ENCODE data around the gene PAX7.

The PAX7 gene

DNA sequence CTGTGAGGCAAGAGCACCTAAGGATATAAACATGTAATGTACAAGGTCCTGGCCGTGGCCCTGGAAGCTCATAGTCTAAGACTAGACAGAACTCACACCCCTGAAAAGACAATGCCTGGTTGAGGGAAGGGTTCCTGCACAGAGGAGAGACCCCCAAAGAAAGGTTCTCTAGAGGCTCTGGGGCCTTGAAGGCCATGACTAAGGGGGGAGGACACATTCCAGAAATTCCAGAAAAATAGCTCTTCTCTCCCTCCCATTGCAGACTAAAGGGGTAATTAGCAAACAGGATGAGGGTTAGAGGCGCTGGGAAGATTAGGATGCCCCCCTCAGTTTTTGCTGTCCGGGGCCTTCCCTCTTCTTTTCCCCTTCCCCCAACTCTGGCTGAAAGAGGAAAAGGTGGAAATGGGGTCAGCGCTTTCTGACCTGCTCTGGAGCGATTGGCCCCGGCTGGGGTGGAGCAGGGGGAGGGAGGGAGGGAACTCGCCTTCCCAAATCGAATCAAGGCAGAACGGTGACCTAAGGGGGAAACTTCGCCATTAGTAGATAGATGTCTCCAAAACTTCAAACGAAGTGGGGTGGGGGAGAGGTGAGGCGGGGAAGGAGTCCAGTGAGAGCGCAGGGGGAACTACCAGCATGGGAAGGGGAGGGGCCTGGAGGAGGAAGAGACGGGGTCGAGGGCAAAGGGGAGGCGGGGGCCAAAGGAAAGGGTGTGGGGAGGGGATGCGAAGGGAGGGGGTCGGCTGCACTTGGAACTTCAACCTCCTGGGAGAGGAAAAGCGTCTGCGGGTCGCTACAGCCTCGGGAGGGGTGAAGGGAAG lies 11.8 kb downstream of the PAX7 start:
- no peak for DNase-seq

DNA sequence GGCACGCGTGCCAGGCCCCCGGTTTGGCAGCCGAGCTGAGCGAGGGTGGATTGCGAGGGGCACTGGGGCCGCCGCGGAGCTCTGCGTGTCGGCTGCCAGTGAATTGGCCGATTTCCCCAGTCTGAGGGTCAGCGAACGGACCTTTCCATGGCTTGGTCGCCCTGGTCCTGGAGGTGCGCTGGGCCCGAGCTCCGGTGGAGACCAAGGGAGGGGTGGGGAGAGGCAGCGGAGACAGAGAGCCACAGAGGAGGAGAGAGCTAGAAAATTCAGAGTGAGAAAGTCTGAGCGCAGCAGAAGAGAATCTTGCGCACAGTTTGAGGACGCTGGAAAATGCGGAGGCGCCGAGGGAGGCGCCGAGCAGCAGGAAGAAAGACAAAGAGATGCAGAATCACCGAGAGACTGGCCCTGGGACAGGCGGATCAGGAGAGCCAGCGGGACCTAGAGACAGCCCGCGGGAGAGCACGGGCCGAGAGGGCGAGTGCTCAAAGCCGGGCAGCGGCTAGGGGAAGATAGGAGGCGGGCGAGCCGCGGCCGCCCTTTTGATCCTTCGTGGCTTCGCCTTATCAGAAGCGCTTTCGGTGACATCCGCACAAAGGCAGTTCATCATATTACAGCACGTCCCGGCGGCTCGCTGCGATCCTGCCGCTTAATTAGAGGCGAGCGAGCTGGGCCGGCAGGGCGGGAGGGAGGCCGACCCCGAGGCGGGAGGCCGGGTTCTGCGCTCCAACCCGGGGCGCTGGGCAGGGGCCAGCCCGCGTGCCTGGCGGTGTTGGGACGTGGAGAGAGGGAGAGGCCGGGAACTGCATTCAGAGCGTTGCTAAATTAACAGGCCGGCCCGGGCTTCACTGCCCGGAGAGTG lies 12.7 kb downstream of the PAX7 start:
- DNase-seq, result no peak

DNA sequence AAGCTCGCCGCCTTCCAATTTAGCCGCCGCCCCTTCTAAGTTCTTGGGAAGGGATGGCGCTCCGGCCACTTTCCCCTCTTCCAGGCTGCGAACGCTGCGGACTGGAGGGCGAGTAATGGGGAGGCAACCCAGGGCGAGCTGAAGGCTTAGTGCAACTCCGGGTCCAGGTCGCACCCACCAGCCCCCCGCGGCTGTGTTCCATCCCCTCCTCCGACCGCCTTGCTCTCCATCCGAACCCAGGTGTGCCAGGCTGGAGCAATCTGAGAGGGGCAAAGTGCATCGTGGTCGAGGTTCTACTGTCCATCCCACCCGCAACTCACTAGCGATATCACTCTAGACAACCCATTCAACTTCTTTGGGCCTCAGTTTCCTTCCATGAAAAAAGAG lies 13.4 kb downstream of the PAX7 start:
- no peak for DNase-seq

DNA sequence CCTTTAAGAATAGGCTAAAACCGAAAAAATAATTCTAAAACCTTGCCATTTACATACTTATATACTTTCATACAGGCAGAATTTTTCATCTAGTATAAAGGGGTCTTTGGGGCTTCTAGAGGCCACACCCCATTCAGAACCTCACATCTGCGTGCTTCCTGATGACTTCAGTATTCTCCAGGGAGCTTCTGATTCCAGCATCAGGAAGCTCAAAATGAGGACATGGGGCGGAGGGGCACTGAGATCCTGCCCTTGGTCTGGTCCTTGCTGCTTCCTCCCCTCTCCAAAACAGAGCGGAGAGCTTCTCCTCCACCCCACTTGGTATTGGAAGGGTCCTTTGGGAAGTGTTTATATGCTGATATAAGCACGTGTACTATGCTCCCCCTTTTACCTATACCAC lies 13.8 kb downstream of the PAX7 start:
- no peak for DNase-seq

DNA sequence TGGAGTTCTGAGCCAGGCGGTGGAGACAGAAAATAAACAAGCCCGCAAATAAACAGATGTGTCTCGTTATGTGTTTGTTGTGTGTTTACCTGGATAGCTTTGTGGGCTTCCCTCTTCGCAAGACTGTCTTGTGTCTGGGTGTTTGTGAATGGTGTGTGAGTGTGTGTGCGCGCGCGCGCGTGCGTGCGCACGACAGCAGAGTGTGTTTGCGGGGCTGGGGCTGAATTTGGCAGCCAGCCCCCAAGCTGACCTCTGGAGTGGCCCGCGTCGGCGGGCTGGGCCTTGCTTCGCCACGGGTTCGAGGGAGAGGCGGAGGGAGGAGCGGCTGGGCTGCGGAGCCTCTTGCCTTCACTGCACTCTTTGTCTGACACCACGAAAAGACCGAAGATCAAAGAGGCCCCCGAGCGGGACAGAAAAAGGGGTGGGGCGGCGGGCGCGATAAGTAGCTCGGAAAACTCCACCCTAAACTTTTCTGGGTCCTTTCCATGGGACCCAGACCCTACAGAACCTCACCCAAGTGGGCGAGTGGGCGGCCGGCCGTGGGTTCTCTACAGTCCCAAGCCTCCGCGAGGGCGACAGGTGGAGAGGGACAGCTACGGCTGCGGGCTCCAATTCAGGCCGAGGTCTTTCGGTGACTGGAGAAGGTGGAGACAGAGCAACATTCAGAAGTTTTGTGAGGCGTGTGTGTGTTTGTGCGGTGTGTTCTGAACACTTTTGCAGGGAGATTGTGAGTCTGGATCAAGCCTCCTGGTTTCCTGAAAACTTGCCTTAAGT lies 14.5 kb downstream of the PAX7 start:
- DNase-seq, result no peak

DNA sequence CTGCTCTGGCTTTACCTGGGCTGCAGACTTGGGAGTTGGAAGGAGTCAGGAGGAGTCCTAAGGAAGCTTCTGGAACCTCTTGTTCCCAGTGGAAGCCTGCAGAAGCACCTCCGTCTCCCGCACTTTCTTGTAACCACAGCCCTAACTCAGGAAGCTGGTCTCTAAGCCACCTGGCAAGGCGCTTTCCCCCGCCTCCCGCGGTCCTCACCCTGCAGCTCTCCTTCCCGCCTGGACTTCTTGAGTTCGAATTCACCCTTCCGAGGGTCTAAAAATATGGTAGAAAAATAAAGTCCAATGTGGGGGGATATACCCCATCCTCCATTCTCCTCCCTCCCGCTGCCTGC lies 15.1 kb downstream of the PAX7 start:
- no peak for DNase-seq

DNA sequence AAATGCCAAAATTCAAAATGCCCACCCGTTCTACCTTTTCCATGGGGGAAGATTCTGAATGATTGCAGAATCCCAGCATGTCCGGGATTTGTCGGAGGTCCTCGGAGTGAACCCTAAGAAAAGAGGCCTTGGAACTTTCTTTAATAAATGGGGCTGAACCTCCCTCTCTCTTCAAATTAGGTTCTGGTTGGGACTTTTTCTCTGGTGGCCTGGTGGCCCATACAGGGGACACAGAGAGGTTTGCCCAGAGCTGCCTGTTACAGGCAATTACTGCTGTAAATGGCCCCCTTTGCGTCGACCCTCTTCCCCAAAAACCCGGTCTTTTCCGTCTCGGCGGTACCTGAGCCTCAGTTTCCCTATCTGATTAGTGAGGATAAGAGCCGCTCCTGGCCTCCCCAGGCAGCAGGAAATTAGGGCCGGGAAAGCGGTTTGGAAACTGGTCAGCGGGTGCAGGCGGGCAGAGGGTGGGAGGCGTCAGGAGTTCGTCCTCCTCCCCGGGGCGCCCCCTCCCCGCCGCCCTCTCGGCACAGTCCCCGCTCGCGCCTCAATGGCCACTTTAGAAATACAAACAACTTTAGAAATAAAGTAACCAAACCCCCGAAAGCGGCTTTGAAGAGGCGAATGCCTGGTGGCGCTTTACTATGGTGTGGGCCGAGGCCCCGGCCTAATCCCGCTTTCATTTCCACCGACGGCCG lies 15.6 kb downstream of the PAX7 start:
- DNase-seq, result no peak

DNA sequence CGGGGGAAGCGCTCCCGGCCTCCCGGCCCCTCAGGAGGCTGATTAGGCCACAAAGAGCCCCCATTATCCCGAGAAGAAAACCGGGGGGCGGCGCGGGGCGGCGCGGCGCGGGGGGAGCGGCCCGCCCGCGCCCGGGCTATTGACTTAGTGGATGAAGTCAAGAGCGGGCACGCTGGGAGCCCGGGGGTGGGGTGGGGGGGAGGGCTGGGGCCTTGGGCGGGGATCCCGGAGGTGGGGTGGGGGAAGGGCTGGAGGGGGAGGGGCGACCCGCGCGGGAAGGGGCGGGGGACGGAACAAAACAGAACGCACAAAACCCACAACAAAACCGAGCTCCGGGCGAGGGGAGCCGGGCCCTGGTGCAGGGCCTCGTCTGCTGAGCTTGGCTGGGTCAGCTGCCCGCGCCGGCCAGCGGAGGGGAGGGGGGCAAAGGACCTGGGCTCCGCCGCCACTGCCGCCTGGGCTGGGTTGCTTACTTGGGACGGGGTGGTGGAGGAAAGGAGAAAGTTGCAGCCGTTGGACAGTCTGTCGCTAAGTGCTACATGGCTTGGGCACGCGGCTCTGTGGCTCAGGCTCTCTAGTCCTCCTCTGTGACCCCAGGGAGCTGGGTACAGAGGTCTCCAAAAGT lies 16.3 kb downstream of the PAX7 start:
- DNase-seq, result no peak

DNA sequence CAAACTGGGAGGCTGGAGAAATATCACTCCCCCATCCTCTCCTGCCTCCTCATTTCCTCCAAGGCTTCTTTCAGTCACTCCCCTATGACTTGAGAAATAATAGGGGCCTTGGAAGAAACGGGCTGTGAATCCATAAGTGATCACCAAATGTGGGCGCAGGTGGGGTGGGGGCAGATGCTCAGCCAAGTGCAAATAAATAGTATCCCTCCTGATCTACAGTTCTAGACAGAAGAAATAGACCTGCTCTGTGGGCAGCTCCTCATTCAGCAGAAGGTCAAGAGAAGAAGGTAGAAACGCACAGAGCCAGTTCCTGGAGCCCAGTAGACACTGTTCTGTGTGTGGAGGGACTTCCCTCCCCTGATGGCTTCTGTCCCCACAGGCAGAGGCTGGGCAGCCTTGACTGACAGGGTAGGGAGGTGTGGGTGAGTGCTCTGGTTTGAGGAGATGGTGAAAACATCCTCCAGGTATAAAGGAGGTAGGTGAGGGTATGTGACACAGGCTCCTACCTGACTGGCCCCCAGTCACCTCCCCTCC lies 17.1 kb downstream of the PAX7 start:
- no peak for DNase-seq

DNA sequence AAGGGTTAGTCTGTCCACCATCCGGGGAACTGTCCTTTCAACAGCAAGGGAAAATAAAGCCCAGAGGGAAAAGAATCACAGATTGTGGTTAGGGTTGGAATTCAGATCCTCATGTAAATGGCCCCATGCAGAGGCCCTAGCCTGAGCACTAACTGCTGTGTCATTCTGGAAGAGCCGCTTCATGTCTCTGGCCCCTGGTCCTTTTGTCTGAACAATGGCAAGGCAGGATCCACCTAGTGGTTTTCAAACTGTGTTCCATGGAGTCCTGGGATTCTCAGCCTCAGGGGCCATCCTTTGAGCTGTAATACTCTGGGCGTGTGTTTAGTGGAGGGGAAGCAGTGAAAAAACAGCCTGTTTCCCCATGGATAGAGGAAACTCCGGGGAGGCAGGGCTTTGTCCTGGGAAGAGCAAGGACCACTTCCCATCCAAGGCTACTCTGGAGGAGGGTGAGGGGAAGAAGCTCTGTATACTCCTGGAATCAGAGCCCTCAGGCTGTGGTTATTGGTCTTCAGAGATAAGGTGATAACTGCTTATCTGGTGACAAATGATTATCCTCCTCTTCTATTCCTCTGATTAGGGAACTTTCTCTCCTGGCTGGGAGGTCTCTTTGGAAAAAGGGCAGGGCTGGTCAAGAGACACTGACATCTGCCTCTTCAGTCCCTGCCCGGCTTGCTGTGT lies 19.2 kb downstream of the PAX7 start:
- no peak for DNase-seq

DNA sequence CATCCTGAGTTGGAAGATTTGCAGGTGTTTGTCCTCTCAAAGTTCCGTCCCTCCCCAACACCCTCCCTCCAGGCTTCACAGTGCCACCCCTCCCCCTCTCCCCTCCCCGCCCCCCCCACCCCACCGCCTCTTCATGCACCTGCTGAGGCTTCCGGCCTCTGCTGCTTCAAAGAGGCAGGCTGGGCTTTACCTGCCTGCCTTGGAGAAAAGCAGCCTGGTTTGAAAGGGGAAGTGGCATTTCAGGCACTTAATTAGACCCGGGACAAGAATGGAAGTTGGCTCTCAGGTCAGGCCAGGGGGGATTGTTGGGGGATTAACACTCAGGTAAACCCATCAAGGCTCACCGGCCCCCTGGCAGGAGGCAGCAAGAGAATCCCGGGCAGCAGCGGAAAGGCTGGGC lies 21.1 kb downstream of the PAX7 start:
- no peak for DNase-seq

DNA sequence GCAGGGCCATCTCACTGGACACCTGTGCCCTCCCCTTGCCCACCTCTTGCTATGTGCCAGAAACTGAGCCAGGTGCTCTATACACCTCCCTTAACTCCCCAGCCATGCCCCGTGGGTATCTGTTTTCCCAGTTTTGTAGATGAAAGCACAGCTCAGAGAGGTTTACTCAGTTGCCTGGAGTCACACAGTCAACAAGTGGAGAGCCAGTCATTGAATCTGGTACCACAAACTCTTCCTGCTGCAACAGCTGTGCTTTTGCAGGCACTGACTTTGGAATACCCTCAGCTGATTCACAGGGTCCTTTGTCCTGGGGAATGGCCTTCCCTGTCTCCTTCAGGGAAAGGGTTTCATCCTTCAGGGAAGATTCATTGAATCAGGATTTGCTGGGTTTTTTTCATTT lies 22.1 kb downstream of the PAX7 start:
- no peak for DNase-seq

DNA sequence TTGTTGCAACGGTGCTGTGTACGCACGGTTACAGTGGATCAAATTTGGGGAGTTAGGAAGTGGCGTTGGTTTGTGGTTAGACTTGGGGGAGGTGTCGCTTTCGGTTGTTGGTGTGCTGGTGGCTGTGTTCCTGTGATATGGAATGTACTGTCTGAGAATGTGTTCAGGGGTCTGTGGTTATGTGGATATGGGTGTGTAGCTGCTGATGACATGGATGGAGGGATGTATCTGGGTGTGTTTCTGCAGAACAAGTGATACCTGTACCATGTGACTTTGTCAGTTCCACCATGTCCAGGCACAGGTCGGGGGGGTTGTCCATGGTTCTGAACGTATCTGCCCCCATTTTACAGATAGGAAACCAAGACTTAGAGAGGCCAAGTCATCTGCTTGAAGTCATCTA lies 22.7 kb downstream of the PAX7 start:
- no peak for DNase-seq

DNA sequence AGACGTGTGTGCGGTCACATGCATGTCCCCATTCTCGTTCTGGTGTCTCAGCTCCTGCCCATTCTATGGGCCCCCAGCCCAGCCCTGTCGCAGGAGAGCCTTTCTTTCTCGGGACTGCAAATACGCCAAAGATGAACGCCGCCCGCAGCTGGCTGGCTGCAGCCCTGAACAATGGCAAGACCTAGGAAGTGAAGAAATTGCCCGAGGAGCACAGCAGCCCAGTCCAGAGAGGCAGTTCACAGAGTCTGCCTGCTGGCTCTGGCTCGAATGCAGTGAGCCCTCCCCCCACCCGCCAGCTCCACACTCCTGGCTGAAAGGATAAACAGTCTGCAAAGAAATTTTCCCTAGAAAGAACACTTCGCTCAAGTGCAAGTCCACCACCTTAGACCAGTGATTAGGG lies 23.3 kb downstream of the PAX7 start:
- DNase-seq, result no peak

DNA sequence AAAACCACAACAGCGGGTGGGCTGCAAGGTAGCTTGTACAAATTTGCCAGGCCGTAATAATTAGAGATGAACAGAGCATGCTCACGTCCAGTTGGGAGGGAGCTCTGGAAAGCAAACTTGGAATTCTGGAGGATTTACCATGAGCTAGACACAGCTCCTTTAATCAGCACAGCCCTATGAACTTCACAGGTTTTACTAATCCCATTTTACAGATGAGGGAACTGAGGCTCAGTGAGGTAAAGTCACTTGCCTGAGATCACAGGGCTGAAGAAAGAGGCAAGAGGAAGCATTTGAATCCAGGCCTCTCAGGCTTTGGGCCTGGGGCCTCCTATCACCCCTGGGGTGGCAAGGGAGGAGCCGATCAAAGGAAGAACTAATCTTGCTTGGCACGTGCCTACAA lies 24.0 kb downstream of the PAX7 start:
- DNase-seq, result no peak

DNA sequence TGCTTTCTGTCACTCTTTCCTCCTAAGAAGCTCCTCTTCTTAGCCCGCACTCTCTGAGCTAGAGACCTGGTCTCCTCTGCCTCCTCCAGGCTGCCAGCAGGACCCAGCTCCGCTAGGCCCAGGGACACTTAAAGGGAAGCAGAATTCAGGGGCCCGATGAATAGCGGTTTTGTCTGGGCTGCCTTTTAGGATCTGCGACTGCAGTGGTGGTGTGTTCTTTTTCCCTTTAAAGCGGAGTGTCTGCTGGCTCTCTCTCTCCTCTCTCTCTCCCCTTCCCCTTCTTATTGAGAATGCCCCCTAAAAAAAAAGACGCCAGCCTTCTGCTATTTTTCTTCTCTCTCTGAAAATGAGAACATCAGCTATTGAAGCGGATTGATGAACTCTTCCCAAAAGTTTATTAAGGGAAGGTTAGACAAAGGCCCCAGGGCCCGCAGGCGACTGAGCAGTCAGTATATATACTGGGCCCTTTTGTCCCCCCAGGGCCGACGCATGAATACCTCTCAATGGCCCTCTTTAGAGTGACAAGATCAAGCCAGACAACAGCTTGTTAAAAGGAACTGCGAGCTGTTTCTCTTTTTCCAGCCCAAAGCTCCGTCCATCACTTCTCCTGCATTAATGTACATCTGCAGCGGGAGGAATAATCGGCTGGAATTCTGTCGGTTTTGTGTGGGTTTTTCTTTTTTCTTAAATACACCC lies 27.0 kb downstream of the PAX7 start:
- DNase-seq, result no peak

DNA sequence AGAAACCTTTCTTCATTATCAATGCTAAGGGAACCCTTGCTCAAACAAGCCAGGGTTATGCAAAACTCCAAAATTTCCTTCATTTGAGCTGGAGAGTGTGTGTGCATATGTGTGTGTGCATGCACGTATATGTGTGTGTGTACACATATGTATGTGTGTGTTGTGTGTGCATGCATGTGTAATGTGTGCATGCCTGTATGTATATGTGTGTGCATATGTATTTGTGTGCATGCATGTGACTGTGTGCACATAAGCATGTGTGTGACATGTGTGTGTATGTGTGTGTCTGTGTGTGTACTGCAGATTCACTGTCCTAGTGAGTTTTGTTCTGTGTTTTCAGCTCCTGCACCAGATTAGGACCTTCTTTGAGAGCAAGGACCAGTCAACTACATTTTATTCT lies 28.2 kb downstream of the PAX7 start:
- DNase-seq, result no peak

DNA sequence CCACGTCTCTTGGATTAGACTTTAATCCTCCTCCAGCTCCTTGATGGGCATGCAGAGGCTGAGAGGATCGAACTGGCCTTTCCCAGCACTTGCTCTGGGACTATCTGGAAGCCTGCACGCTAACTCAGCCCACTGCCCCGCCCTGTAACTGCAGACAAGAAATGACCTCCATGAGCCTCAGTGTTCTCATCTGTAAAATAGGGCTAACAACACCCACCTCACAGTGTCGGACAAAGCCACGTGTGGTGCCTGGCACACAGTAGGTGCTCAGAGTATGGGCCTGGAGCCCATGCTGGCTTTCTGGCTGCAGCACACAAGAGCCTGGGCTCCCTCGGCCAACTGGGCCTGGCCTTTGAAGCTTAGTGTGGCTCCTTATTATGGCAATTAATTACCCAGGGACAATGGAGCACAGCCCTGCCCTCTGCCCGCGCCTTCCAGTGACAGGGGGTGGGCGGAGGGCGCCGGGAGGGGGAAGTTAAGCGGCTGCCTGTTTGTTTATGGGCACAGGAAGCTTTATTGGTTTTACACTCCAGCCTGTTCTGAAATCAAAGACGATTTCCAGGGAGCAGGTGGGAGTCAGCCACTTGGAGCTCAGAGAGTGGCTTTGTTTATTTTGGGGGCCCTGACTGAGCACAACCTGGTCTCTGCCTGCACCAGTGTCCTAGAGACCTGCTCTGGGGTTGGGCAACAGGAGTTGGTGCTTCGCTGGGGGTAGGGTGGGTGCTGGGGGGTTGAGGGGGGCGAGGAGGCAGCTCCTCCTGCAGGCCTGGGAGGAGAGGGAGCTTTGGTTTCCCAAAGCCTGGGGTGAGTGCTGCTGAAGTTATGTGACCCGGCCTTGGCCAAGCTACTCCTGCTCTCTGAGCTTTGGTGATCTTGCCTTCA lies 31.0 kb downstream of the PAX7 start:
- DNase-seq, result peak; percentile 62

DNA sequence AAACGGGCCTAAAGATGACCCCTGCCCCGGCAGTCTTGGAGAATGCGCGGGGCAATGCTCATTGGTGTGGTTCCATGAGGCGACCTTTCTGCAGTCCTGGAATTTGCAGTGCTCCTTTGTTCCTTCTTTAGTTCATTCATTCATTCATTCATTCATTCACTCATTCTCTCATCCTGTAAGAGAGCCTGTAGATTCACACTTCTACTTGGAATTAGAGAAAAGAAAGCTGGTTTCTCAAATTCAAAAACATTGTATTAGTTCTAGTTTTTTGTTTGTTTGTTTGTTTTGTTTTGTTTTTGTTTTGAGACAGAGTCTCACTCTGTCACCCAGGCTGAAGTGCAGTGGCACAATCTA lies 31.6 kb downstream of the PAX7 start:
- no peak for DNase-seq

DNA sequence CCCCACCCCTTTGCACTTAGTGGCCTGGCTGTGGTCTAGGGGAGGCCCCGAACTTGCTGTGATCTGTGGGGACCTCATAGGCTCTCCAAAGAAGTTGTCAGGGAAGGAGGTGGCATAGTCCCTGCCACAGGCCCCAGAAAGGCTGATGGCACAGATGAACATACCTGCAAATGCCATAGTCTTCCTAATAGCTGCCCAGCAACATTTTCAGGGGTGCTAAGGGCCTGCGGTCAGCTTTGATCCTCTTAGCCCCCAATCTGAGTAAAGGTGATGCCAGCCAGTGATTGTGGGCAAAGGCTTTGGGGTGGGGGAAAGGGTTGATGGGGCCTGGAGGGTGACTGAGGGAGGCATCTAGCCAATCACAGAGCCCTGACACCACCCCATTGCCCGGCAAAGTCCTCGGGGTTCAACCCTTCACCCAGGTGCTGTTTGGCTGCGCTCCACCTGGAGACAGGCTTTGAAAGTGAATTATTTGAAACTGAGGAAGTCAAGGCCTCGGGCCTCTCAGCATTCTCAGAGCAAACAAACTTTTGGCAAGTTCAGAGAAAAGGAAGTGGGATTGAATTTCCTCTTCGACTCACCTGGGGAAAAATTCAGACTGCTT lies 35.8 kb downstream of the PAX7 start:
- DNase-seq, result no peak
